OCI-M2 (cell line): Measurements from ENCODE around the gene ZNF333.

Experiments
- DNase-seq: peaks from one replicate; lab custom pipeline; 2025; ENCODE audit not compliant: unreplicated experiment; lab: John Stamatoyannopoulos, UW

The ZNF333 gene

DNA sequence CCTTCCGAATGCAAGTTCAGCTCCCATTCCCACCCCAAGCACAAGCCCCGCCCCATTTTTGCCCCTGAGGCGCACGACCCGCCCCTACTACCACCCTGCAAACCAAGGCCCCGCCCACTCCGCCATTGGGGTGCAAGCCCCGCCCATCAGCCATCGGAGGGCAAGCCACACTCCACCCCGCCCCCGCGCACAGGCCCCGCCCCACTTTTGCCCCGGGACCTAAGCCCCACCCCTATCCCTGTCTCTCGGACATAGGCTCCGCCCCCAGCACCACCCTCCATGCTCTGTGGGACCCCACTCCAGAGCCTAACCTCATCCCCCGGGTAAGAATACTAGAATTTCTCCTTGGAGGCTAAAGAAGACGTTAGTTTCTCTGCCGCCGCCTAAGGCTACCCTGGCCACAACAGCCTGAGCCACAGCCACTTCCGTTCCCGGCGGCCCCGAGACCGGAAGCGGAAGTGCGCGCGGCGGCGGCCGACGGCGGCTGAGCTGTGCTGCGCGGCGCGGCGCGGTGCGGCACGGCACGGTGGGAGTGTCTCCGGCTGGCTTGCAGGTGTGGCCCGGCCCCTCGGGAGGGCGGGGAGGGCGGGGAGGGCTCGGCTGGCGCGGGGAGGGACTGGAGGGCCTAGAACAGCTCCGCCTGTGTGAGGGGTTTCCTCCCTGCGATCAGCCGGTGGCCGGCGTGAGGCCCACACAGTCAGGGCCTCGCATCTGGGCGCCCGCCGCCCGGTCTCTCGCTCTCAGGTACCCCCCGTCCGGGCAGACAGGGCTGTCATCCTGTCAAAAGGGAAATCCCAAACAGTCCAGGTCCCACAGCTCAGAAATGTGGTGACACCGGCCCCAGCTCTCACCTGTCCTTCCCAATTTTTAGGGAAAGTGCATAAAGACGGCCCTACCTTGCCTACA, at the start of gene ZNF333:
ZNF333 (plus strand) TSS at position 451 of the 906 bp plus-strand sequence. CDS start 3,444 bp downstream, outside the sequence.
- peak; percentile 98 for DNase-seq

GRCh38 chr19:14648506-14648905, 41.3 kb upstream of the ZNF333 start:
- no peak for DNase-seq

- no peak for DNase-seq
Observed at GRCh38 chr19:14649020-14649419, 40.8 kb upstream of the ZNF333 start.

DNA sequence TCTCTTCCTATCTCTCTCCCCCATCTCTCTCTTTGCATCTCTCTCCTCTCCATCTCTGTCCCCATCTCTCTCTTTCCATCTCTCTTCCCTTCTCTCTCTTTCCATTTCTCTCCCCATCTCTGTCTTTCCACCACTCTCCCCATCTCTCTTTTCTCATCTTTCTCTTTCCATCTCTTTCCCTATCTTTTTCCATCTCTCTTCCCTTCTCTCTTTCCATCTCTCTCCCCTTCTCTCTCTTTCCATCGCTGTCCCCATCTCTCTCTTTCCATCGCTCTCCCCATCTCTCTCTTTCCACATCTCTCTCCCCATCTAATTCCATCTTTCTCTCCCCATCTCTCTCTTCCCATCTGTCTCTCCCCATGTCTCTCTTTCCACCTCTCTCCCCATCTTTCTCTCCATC, 39.7 kb upstream of the ZNF333 start:
- DNase-seq: no peak

GRCh38 chr19:14654786-14655560, 34.9 kb upstream of the ZNF333 start:
- no peak for DNase-seq

- no peak for DNase-seq
Observed at GRCh38 chr19:14655726-14656125, 34.1 kb upstream of the ZNF333 start.

GRCh38 chr19:14659874-14660489, 29.9 kb upstream of the ZNF333 start:
- no peak for DNase-seq

DNA sequence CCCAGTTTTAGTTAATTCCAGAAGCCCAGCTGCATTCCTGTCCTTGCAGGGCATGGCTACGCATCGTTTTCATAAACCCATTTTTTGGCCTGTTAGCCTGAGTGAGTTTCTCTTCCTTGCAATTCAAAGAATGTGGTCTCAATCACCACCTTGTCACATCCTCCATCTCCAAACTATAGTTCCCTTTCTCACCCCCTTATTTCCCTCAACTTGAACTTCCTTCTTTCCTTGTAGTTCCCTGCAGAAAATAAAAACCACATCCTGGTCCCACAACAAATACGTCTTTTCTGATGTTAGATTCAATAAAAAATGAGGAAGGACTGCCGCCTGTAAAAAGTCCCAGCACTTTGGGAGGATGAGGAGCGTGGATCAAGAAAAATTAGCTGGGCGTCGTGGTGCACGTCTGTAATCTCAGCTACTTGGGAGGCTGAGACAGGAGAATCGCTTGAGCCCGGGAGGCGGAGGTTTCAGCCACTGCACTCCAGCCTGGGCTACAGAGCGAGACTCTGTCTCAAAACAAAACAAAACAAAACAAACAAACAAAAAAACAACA, 28.4 kb upstream of the ZNF333 start:
- DNase-seq: no peak

- DNase-seq: no peak
Observed at GRCh38 chr19:14669940-14670339, 19.9 kb upstream of the ZNF333 start.

DNA sequence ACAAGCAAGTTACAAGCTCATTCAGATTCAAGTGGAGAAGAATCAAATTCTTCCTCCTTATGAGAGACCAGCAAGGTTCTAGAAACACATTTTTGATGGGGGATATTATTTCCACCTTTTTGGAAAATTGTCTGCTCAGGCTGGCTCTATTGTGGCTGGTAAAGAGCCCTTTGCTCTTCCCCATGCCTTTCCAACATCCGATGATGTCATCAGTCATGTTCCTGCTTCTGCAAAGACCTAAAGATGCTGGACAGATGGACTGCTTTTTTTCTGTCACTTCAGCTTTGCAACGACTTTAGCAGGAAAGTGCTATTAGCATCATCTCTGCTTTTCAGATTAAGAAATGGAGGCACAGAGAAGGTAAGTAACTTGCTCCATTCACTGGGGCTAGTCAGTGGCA, 19.4 kb upstream of the ZNF333 start:
- DNase-seq: no peak

DNA sequence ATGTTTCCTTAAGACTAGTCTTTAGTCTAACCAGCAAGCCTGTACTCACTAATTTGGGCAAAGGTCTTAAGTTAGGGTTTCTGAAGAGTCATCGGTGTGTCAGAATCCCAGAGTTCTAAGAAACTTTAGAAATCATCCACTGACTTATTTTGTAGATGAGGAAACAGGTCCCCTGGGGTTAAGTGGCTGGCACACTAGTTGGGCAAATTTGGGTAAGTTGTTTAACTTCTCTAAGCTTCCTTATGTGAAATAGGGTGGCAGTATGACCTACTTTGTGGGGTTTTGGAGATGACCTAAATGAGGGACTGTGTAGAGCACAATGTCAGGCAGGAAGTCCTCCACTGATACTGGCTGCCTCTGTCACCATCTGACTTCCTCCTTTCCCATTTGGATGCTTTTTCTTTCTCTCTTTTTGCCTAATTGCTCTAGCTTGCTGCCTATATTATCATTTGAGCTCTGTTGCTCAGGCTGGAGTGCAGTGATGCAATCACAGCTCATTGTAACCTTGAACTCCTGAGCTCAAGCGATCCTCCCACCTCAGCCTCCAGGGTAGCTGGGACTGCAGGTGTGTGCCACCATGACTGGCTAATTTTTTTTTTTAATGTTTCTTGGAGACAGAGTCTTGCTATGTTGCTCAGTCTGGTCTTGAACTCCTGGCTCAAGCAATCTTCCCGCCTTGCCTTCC, 17.5 kb upstream of the ZNF333 start:
- no peak for DNase-seq

GRCh38 chr19:14673088-14673487, 16.8 kb upstream of the ZNF333 start:
- DNase-seq: no peak

- DNase-seq: no peak
Observed at GRCh38 chr19:14674764-14675163, 15.1 kb upstream of the ZNF333 start, which contains the start of gene ADGRE3. TSS of gene ADGRE3 (minus strand) at chr19:14674844. CDS start at chr19:14674770, 74 bp downstream.

DNA sequence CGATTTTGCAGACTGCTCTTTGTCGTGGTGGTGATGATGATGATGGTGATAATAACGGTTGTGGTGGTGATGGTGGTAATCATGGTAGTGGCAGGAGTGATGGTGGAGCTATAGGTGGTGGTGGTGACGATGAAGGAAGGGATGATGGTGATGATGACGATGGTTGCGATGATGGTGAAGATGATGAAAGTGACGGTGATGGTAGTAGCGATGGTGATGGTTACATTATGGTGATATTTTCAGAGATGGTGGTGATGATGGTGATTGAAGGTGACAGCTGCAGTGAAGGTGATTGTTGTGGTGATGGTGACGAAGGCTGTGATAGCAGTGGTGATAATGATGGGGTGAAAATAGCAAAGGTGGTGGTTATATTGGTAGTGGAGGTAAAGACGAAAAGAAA, 13.1 kb upstream of the ZNF333 start:
- no peak for DNase-seq

DNA sequence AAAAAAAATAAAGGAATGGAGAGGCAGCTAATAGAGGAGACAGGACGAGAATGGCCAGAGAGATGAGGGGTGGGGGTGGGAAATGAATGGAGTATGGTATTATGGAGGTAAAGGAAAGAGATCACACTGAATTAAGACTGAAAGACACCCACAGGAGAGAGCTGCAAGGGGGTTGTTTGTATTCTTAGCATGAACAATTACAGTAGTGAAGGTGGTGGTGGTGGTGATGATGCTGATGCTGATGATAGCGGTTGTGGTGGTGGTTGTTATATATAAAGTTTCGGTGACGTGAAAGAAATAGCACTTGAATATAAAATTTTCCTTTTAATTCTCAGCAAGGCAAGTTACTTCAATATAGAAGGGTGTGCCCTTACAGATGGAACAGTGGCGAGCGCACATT, 12.4 kb upstream of the ZNF333 start:
- DNase-seq: no peak

GRCh38 chr19:14678199-14678598, 11.6 kb upstream of the ZNF333 start:
- no peak for DNase-seq

- DNase-seq: no peak
Observed at GRCh38 chr19:14682084-14682483, 7.8 kb upstream of the ZNF333 start.

DNA sequence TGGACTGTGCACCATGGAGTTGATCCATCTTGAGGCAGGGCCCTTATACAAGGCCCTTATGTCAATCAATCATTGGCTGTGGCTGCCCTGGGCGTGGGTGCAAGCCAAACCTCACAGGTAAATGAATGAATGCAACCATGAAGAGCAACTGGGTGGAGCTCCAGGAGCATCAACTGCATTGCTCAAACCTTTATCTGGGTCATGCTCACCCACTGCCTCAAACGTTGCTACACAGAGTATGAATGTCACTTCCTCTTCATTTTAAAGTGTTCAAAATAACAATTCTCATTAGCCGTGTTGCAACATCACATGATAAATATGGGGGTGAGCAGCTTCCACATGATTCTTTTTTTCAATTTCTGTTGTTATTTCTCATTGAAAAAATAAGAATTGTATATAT, 6.4 kb upstream of the ZNF333 start:
- DNase-seq: no peak

DNA sequence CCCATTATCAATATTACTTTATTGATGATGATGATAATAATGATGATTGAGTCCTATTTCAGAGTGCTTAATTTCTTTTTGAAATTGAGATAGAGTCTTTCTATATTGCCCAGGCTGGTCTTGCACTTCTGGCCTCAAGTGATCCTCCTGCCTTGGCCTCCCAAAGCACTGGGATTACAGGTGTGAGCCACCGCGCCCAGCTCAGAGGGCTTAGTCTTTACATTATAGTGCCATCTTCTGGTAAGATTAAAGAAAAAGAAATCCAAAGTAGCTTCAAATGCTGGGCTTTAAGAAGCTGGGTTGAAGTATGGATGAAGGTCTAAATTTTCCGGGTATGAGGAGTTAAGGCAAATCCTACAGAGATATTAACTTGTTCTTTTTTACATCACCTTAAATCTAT, 3.4 kb upstream of the ZNF333 start:
- DNase-seq: no peak

- no peak for DNase-seq
Observed at GRCh38 chr19:14694641-14695266, 4.9 kb downstream of the ZNF333 start.
